Smooth muscle cell of the umbilical artery (primary cell): ENCODE measurements around the gene CASTOR2. TPM values are rescaled to one million over a fixed set of nuclear protein-coding genes. Genes with fewer than 3 reads are reported as not detected.

Source experiments
- total RNA-seq: library from RNA; depleted of rRNA; stranded (reverse); fragments of >200 nt; gene quantifications from 2 replicates; pipeline ENCODE4 v1.2.3, GENCODE V29; 2014

The CASTOR2 gene
- total RNA-seq, result 5.6 and 12.2 TPM in 2 replicates

DNA sequence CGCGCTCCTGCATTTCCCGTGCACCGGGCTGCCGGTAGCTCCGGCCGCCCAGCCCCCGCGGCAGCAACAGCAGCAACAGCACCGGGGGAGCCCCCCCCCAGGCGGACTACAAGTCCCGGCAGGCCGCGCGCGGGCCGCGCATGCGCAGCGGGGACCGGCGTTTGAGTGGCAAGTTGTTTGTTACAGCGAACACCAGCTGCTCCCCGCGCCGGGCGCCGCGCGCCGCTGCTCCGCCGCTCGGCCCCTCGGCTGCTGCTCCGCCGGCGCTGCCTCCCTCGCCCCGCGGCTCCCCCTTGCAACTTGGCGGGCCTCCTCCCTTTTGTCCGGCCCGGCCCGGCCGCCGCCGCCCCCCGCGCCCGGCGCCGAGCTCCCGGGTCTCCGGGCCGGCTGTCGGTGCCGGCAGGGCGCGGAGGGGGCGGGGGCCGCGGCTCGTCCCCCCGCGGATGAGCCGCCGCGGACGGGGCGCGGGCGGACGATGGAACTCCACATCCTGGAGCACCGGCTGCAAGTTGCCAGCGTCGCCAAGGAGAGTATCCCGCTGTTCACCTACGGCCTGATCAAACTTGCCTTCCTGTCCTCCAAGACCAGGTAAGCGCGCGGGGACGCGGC lies at the start of gene CASTOR2:
Gene CASTOR2, plus strand, starts transcription at position 195 of the 609 bp plus-strand sequence. Its CDS starts 281 bp downstream, at position 476.

Other genes with a start within 250 kb of the CASTOR2 start
- not detected in 2 replicates for gene NCF1, start 190.7 kb upstream of the CASTOR2 start, total RNA-seq
- 4.5 and 4.9 TPM in 2 replicates for gene GTF2IRD2, start 113.1 kb upstream of the CASTOR2 start, total RNA-seq
- 45.4 and 59.4 TPM in 2 replicates for gene RCC1L, start 109.1 kb downstream of the CASTOR2 start, total RNA-seq
- 16.3 and 21.7 TPM in 2 replicates for gene GTF2IRD2B, start 127.9 kb downstream of the CASTOR2 start, total RNA-seq